GM18505 (cell line): ENCODE measurements around the gene GPR146.

Experiments
- ATAC-seq: cut with Tn5 transposase; IDR thresholded peaks from one replicate; pipeline ENCODE4 v1.9.1; 2021; ENCODE audit not compliant: unreplicated experiment
- POLR2A ChIP-seq: IDR thresholded peaks from 4 replicates; pipeline ENCODE4 v1.6.1; 2011; ENCODE audit warnings: borderline replicate concordance; ENCODE audit not compliant: insufficient read depth, insufficient read length; ENCODE audit errors: extremely low read depth

The GPR146 gene

DNA sequence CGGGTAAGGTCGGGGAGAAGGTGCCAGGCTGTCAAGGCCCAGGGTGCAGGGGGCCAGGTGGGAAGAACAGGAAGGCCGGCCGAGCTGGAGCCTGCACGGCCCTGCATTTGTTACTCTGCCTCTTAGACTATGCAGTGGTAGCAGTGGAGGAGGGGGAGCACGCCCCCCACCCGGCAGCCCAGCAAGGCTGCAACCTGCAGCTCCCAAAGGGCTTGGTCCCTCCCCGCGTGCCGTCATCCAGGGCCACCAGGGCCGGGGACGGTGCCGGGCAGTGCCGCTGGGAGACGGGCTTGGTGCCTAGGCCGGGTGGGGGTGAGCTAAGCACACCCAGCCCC is 36.5 kb downstream of the GPR146 start:
- no peak for ATAC-seq
- TF ChIP-seq POLR2A: no peak

GRCh38 chr7:1081336-1081735 is 37.0 kb downstream of the GPR146 start:
- ATAC-seq: no peak
- TF ChIP-seq POLR2A: no peak

DNA sequence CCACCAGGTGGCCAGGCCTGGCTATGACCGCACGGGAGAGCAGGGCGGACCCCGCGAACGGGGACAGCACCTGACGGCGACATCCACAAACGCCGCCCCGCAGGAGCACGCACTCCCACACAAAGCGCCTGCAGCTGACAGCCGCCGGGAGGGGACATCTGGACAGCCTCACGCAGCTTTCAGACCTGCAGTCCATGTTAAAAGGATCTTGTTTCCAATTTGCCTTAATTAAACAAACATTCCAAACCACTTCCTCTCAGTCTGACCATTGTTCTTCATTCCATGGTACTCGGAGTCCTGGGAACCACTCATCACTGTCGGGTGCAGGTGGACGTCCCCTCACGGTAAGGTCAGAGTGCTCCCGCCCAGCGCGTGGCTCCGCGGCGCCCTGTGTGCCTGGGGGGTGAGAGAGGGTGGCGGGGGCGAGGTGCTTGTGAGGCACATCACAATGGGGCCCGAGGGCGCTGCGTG is 37.6 kb downstream of the GPR146 start:
- ATAC-seq: no peak
- TF ChIP-seq POLR2A: no peak

GRCh38 chr7:1083729-1084657 is 39.6 kb downstream of the GPR146 start:
- TF ChIP-seq POLR2A: no peak
- ATAC-seq: no peak

DNA sequence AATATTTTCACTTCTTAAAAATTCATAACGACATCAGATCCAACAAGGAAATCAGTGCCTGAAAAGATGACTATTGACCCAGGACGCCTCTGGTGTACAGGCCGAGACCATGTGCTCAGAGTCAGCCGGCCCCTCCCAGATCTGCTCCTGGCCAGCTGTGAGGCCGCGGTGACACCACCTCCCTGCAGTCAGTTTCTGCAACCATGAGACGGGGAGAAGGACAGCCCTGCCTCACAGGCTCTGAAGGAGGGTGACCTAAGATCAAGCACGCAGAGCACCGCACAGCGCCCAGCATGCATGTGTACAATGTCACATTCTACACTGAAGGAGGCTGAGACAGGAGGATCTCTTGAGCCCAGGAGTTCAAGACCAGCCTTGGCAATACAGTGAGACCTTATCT is 40.9 kb downstream of the GPR146 start:
- no peak for ATAC-seq
- no peak for TF ChIP-seq POLR2A

DNA sequence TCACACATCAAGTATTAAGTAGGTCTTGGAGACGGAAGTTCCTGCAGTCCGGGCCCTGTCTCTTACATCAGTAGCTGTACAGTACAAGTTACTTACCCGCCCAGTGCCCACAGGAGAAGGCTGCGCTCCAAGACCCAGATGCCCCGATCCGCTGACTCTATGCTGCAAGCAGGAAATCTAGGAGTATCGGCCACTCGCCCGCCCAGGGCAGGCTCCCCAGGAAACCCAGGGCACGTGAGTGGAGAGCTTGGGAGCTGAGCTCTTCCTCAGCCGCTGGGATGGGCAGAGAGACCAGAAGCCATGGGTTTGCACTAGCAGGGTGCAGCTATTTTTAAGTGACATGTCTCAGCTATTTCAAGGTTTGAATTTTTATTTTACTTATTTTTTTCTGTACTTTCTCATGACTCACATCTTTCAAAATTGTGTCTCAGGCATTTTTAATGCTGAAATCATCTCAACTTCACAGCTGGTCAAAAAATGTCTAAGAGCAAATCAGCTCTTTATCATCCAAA is 41.6 kb downstream of the GPR146 start:
- ATAC-seq: no peak
- TF ChIP-seq POLR2A: no peak

DNA sequence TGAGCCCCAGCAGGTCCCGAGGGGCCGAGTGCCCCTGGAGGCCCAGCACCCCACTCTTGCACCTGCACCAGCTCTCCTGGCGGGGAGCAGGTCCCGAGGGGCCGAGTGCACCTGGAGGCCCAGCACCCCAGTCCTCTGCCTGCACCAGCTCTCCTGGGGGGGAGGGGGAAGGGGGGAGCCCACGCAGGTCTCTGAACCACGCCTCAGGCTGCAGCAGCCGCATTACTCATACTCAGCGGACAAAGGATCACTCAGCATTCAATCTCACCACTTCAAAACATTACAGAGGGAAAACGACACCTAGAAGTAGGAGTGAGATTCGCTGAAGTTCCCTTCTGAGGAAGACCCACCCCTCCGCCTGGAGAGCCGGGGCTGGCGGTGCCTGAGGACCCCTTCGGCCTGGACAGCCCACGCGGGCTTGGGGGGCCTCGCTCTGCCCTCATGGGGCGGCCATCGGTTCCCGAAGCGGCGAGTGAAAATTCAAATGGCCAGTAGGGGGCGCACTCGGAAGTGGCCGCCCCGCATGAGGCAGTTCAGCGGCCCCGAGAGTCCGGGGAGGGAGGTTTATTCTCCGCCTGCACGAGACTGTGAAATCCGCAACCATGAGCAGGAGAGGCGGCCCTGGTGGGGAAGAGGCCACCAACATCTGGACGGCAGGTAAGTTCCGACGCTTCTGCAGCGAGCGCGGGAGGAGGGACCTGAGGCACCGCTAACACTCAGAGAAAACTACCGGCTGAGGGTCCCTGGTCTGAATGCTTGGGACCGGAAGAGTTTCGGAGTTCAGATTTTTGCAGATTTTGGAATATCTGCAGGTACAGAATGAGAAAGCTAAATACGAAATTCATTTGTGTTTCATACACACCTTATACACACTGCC is 42.5 kb downstream of the GPR146 start:
- peak; percentile 57 for ATAC-seq
- TF ChIP-seq POLR2A: peak; percentile 48

DNA sequence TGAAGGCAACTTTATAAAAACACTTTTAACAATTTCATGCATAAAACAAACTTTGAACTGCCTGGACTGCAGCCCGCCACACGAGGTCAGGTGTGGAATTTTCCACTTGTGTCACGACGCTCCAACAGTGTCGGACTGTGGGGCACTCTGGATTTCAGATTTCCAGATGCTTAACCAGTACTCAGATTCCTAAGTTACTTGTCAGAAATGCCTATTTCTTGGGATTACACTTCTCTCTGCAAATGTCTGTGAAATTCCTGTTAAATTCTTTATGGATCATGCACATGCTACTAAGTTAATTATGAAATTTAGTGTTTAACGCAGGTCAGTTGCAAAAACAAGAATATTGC is 43.1 kb downstream of the GPR146 start:
- ATAC-seq: no peak
- no peak for TF ChIP-seq POLR2A

DNA sequence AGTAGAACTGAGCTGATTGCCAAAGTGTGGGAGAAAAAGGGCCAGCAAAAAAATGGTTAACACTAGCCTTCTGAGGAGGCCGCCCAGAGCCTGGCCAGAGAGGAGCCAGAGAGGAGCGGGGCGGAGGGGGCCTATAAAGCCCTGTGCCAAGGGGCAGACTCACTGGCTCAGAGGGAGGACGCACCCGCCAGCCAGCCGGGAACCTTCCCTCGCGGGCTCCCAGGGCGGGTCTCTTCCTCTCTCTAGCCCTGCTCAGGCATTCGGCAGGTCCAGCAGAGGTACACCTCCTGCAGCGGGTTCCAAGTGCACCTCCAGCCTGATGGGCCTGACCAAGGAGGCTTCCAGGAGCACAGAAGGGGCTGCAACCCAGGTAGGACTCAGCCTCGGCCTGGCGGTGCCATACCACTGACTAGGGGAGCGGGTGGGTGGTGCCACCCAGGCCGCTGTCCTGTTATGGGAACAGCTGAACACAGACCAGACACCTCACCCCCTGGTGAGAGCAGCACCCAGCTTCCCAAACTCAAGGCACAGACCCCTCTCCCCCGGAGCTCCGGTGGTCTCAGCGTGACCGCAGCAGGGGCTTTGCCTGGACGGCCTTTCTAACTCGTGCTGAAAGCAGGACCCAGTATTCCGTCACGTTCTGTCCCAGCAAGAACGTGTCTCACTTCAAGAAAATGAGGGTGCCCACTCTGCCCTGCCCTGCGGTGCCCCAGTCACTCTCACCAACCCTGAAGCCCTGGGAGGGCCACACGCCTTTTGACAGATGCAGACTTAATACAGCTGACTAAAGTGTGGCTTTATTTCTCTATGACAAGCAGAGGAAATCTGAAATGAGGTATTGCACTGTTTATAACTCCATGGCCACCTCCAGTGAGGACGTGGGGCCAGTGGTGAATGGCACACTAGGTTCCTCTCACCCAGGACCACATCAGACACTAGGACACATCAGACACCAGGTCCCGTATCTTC is 43.9 kb downstream of the GPR146 start, which contains the start of gene GPER1:
GPER1 (plus strand) TSS at position 162 of the 969 bp plus-strand sequence. CDS start 3,616 bp downstream, outside the sequence.
- ATAC-seq: no peak
- no peak for TF ChIP-seq POLR2A

DNA sequence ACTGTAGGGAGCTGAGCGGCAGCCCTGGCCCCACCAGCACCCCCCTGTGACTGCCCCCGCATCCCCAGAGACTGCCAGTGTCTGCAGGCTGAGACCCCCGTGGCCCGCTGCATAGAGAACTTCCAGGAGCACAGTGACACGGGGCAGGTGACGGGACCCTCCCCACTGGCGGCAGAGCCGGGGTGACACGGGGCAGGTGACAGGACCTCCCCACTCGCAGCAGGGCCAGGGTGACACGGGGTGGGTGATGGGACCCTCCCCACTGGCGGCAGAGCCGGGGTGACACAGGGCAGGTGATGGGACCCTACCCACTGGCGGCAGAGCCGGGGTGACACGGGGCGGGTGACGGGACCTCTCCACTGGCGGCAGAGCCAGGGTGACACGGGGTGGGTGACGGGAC is 45.9 kb downstream of the GPR146 start:
- ATAC-seq: no peak
- no peak for TF ChIP-seq POLR2A

DNA sequence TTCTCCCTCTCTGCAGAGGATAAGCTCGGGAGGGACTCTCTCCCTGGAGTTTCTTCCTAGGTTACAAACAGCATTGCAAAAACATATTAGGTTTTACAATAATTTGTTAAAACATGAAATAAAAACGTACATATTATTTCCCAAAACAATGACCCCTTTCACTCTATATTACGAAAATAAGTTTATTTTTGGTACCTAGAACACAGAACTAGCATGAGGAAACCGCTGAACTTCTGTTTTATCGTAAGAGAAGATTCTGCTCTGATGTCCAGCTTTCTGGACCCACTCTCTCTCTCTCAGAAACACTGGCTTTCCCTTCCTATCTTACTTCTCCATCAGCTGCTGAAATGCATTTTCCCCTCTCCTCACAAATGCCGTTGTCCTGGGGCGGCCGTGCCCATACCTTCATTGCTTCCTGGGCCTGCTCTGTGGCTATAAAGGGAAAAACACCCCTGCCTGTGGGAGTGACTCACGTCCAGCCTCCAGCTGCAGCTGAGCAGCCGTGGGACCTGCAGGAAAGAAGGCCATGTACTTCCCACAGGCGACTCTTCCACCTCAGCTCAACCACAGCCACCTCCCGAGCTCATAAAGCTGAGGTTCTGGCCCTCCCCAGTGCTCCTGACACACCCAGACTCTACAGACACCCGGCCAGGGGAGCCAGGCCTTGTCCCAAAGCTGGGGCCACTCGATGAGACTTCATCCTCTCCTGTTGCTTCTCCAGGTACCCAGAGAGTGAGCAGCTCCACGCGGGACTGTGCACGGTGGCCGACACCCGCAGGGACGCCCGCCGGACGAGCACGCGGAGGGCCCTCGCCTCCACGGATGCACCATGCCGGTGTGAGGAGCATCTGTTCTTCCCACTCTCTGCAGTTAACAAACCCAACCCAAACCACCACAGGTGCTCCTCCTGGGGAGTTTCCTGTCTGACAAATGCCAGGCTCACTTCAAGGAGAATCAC is 46.6 kb downstream of the GPR146 start:
- ATAC-seq: no peak
- TF ChIP-seq POLR2A: no peak
